OCI-LY7 (cell line): ENCODE results near the gene NLRP14. TPM values are rescaled to one million over a fixed set of nuclear protein-coding genes. Genes with fewer than 3 reads are reported as not detected.

Source experiments
- BruUV-seq: library from RNA; stranded (reverse); fragments of 400-500 nt; replicated peaks from 2 replicates; lab custom pipeline; 2021; lab: Mats Ljungman, UMichigan
- CTCF ChIA-PET: fragments of 300-600 bp; sonication (Branson Sonifier 250); formaldehyde crosslinking; loops from one replicate; lab custom pipeline; 2022; ENCODE audit warnings: antibody characterized with exemption; ENCODE audit not compliant: unreplicated experiment; lab: Charles Lee
- POLR2A ChIA-PET: fragments of 300-600 bp; sonication (Branson Sonifier 250); formaldehyde crosslinking; loops from one replicate; lab custom pipeline; 2022; ENCODE audit warnings: antibody characterized with exemption; lab: Charles Lee
- DNase-seq: peaks from one replicate; pipeline ENCODE4 v3.0.0-alpha.2; 2015; ENCODE audit warnings: low spot score
- H2AFZ ChIP-seq: fragments of 200-600 bp; sonication (generic), shearing (Covaris generic); 2 replicates; pipeline ENCODE4 v1.6.1; 2014; ENCODE audit warnings: mild to moderate bottlenecking, antibody characterized with exemption, low read length, moderate library complexity
- H3K27ac ChIP-seq: fragments of 200-600 bp; sonication (generic); 2 replicates; pipeline ENCODE4 v1.5.1; 2014; ENCODE audit warnings: mixed run types, low read depth, mild to moderate bottlenecking, moderate library complexity, low read length, inconsistent platforms; ENCODE audit not compliant: poor library complexity, severe bottlenecking
- H3K36me3 ChIP-seq: fragments of 200-600 bp; sonication (generic); 2 replicates; pipeline ENCODE4 v1.6.1; 2014; ENCODE audit warnings: mild to moderate bottlenecking, antibody characterized with exemption, low read length, moderate library complexity, mixed read lengths; ENCODE audit not compliant: insufficient read depth
- H3K4me1 ChIP-seq: fragments of 200-600 bp; sonication (generic); 2 replicates; pipeline ENCODE4 v1.5.1; 2014; ENCODE audit warnings: mild to moderate bottlenecking, low read length; ENCODE audit not compliant: insufficient read depth, poor library complexity, severe bottlenecking
- H3K4me2 ChIP-seq: fragments of 200-600 bp; sonication (generic); 2 replicates; pipeline ENCODE4 v1.6.1; 2014; ENCODE audit warnings: mild to moderate bottlenecking, low read length
- H3K4me3 ChIP-seq: fragments of 200-600 bp; sonication (generic); 2 replicates; pipeline ENCODE4 v1.5.1; 2014; ENCODE audit warnings: mild to moderate bottlenecking, low read depth, low read length; ENCODE audit not compliant: poor library complexity, severe bottlenecking
- H3K79me2 ChIP-seq: fragments of 200-600 bp; sonication (generic); 2 replicates; pipeline ENCODE4 v1.6.1; 2016; ENCODE audit warnings: low read depth, mild to moderate bottlenecking, low read length, moderate library complexity, mixed read lengths; ENCODE audit not compliant: insufficient read depth
- H3K9me2 ChIP-seq: fragments of 200-600 bp; sonication (generic); 2 replicates; pipeline ENCODE4 v1.6.1; 2016; ENCODE audit warnings: mild to moderate bottlenecking, low read length, mixed read lengths; ENCODE audit not compliant: insufficient read depth
- H3K9me3 ChIP-seq: fragments of 200-600 bp; sonication (generic); 2 replicates; pipeline ENCODE4 v1.6.1; 2014; ENCODE audit warnings: mild to moderate bottlenecking, mixed run types, low read length, mixed read lengths
- H4K20me1 ChIP-seq: fragments of 200-600 bp; sonication (generic); 2 replicates; pipeline ENCODE4 v1.6.1; 2014; ENCODE audit warnings: mild to moderate bottlenecking, antibody characterized with exemption, low read length, moderate library complexity, mixed read lengths; ENCODE audit not compliant: insufficient read depth
- CTCF ChIP-seq: fragments of 200-600 bp; sonication (generic); conservative IDR thresholded peaks from 2 replicates; pipeline ENCODE4 v1.5.1; 2014; ENCODE audit warnings: mild to moderate bottlenecking, antibody characterized with exemption, low read length, moderate library complexity, mixed read lengths
- EZH2phosphoT487 ChIP-seq: fragments of 200-600 bp; sonication (generic); IDR thresholded peaks from 2 replicates; pipeline ENCODE4 v1.6.1; 2018; ENCODE audit warnings: low read depth, borderline replicate concordance, mild to moderate bottlenecking, mixed run types, antibody characterized with exemption, low read length, moderate library complexity, mixed read lengths
- intact Hi-C: fragments of 100-400 bp; cut with micrococcal nuclease; formaldehyde crosslinking; loops from one replicate; pipeline ENCODE4 v1.10.0; 2022; ENCODE audit not compliant: unreplicated experiment
- total RNA-seq, 2 experiments: library from RNA; depleted of rRNA in 1 of 2; stranded (reverse); fragments of >200 nt in 1 of 2; shearing (Covaris generic) in 1 of 2; gene quantifications; 2 replicates each; pipeline ENCODE4 v1.2.3, GENCODE V29; 2014 to 2022

The NLRP14 gene
- total RNA-seq, 2 experiments from 2014 or later = 3.8 to 6.4 TPM

- Histone ChIP-seq H3K9me3 (no peaks in the 10 kb centered on the region), H3K9me2 (no peaks in the 10 kb centered on the region), H3K27ac (no peak overlapping the region), H3K79me2 (no peaks in the 10 kb centered on the region), H3K4me1 (no peaks in the 10 kb centered on the region), H3K4me3 (no peak overlapping the region), H3K36me3 (peaks cover 15% of the 10 kb centered on the region; the same call in 1 of the 2 replicates), H3K4me2 (no peak overlapping the region), H4K20me1 (no peaks in the 10 kb centered on the region), H2AFZ (no peak overlapping the region)
- intact Hi-C loops = no loop called here
- ChIA-PET POLR2A (no interaction called here), CTCF (no interaction called here)
- no peak for DNase-seq
- TF ChIP-seq EZH2phosphoT487 (no peak), CTCF (no peak)
- no TSS peak for BruUV-seq
Observed at GRCh38 chr11:7077101-7077500, 56.8 kb downstream of the NLRP14 start.

GRCh38 chr11:7079545-7080135 is 59.4 kb downstream of the NLRP14 start:
- H3K9me3 ChIP-seq = no peaks in the 10 kb centered on the region
- H3K36me3 ChIP-seq = peaks cover 7% of the 10 kb centered on the region; the same call in 1 of the 2 replicates
- no peak overlapping the region for H2AFZ ChIP-seq
- ChIA-PET POLR2A (no interaction called here), CTCF (no interaction called here)
- intact Hi-C loops = no loop called here
- H4K20me1 ChIP-seq = no peaks in the 10 kb centered on the region
- BruUV-seq = no TSS peak
- no peaks in the 10 kb centered on the region for H3K4me1 ChIP-seq
- no peaks in the 10 kb centered on the region for H3K9me2 ChIP-seq
- no peak overlapping the region for H3K27ac ChIP-seq
- H3K4me2 ChIP-seq = no peak overlapping the region
- no peak for DNase-seq
- H3K4me3 ChIP-seq = no peak overlapping the region
- TF ChIP-seq CTCF (no peak), EZH2phosphoT487 (no peak)
- no peaks in the 10 kb centered on the region for H3K79me2 ChIP-seq

- intact Hi-C loops = no loop called here
- no peaks in the 10 kb centered on the region for H3K9me3 ChIP-seq
- H3K27ac ChIP-seq = no peak overlapping the region
- POLR2A ChIA-PET = no interaction called here
- H3K36me3 ChIP-seq = peaks cover 7% of the 10 kb centered on the region; the same call in 1 of the 2 replicates
- no peak for DNase-seq
- CTCF ChIA-PET = no interaction called here
- no TSS peak for BruUV-seq
- no peaks in the 10 kb centered on the region for H4K20me1 ChIP-seq
- H3K4me3 ChIP-seq = no peak overlapping the region
- no peaks in the 10 kb centered on the region for H3K79me2 ChIP-seq
- H3K4me1 ChIP-seq = no peaks in the 10 kb centered on the region
- no peak overlapping the region for H2AFZ ChIP-seq
- TF ChIP-seq EZH2phosphoT487 (no peak), CTCF (no peak)
- H3K4me2 ChIP-seq = no peak overlapping the region
- no peaks in the 10 kb centered on the region for H3K9me2 ChIP-seq
Observed at GRCh38 chr11:7080900-7081299, 60.6 kb downstream of the NLRP14 start.
